ENCODE data around the gene MPO.

The MPO gene

DNA sequence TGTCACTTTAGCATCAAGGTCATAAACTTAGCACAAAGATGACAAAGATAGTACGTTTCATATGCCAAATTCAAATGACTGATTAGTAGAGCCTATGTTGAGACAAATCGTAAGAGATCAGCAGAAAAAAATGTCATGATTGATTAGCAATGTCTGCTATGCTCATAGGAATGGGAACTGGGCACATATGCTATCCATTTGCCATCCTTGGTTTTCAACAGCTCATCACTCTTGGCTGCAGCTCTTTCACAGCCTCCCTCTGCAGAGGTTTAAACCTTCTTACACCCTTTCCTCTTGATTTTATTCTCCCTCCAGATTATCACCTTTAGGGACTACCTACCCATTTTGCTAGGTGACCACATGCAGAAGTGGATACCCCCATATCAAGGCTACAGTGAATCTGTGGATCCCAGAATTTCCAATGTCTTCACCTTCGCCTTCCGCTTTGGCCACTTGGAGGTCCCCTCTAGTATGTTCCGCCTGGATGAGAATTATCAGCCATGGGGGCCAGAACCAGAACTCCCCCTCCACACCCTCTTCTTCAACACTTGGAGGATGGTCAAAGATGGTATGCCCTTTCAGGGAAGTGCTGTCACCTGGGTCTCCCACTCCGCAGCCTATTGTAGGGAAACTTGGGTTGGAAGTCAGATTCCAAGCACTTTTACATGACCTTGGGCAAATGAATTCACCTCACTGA lies 16.2 kb downstream of the MPO start:
- no peak for DNase-seq (ENCODE audit: low read depth in 3 of 3)

DNA sequence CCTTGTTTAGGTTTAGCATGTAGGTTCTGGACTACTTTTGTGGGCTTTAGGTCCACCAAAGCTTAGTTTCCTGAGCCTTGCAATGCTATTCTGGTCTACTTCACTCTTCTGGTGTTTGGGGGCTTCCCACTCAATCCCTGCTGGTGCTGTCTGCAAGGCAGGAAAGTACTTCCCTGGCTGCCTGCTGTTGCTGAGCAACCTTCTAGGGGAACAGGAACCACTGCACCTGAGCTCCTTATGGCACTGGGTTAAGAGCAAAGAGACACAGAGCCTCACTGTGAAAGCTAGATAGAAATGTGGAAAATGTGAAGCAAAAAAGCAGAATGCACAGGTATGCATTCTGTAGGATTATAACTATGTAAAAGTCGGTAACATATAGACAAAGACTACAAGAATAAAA lies 17.0 kb downstream of the MPO start:
- DNase-seq (ENCODE audit: low read depth in 3 of 3) = no peak

DNA sequence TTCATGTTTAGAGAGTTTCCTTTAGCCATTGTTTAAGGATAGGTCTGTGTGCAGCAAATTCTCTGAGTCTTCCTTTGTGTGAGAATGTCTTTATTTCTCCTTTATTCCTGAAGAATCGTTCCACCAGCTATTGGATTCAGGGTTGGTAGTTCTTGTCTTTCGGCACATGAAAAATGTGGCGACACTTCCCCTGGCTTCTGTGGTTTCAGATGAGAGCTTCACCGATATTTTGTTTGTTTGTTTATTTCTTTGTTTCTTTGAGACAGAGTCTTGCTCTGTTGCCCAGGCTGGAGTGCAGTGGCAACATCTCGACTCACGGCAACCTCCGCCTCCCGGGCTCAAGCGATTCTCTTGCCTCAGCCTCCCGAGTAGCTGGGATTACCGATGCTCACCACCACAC lies 18.6 kb downstream of the MPO start:
- no peak for DNase-seq (ENCODE audit: low read depth in 3 of 3)

DNA sequence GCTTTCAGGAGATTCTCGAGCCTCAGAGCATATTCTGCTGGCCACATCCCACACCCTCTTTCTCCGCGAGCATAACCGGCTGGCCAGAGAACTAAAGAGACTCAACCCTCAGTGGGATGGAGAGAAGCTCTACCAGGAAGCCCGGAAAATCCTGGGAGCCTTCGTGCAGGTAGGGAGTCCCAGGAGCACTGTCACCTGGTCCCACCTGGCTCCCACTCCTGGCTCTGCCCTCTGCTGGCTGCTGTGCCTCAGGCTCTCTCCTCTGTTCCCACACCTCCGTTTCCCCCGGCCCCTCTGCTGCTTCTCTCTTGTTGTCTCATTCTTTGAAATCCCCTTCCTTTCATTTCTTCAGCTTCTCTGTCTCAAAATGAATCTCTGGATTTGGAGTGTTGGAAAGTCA lies 25.9 kb downstream of the MPO start:
- DNase-seq (ENCODE audit: low read depth in 3 of 3) = no peak

DNA sequence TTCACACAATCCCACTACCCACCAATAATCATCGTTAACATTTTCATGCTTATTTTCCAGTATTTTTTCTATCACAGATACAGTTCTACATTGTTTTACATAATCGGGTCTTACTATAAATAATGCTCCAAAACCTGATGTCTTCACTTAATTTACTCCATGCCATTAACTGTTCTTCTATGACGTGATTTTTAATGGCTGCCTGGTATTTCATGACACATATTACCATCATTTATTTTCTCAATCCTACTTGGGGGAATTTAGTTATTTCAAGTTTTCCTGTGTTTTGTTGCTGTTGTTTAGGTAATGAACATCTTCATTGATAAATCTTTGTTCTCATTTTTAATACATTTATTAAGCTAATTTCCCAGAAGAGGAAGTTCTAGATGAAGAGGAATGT lies 27.7 kb downstream of the MPO start:
- DNase-seq (ENCODE audit: low read depth in 3 of 3) = no peak

DNA sequence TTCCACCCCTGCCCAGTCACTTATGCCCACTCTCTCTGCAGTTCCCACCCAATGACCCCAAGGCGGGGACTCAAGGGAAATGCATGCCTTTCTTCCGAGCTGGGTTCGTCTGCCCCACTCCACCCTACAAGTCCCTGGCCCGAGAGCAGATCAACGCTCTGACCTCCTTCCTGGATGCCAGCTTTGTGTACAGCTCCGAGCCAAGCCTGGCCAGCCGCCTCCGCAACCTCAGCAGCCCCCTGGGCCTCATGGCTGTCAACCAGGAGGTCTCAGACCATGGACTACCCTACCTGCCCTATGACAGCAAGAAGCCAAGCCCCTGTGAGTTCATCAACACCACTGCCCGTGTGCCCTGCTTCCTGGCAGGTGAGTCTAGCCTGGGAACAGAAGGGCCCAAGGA lies 28.6 kb downstream of the MPO start:
- DNase-seq (ENCODE audit: low read depth in 3 of 3) = no peak

GRCh38 chr17:58250344-58251011 lies 30.3 kb downstream of the MPO start:
- no peak for DNase-seq (ENCODE audit: low read depth in 3 of 3)

DNA sequence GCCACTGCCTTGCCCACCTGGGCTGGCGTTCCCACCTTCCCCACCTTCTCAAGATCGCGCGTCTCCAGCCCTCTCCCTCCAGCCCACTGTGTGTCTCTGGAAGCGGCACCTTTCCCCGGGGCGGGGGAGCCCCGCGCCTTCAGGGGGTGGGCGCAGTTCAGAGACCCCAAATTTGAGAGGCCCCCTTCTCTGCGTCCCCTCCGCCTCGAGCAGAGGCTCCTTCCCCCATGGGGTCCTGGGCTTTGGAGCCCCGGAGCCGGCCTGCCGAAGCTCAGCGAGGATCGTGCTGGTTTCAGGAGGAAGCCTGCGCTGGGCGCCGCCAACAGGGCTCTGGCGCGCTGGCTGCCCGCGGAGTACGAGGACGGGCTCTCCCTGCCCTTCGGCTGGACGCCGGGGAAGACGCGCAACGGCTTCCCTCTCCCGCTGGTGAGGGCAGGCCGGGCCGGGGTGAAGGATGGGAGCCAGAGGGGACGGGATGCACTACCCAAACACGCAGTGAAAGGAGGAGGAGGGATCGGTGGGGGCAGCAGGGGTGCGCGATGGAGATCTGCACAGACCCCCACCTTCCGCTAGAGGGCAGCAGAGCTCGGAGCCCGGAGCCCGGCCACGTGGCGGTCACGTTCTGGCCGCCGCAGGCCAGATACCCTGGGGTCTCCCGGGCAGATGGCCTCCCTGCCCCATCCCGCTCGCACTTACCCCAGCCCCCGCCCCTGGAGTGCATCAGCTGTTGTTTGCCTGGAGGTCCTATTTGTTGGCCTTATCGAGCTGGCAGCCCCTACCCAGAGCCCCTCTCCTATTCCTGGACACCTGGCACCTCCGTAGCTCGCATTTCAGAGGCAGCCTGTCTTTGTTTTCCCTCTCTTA lies 31.2 kb downstream of the MPO start:
- peak; percentile 62 to 71 (median 65) for DNase-seq (ENCODE audit: low read depth in 3 of 3)

- no peak for DNase-seq (ENCODE audit: low read depth in 3 of 3)
Observed at GRCh38 chr17:58248955-58249269, 31.8 kb downstream of the MPO start.

DNA sequence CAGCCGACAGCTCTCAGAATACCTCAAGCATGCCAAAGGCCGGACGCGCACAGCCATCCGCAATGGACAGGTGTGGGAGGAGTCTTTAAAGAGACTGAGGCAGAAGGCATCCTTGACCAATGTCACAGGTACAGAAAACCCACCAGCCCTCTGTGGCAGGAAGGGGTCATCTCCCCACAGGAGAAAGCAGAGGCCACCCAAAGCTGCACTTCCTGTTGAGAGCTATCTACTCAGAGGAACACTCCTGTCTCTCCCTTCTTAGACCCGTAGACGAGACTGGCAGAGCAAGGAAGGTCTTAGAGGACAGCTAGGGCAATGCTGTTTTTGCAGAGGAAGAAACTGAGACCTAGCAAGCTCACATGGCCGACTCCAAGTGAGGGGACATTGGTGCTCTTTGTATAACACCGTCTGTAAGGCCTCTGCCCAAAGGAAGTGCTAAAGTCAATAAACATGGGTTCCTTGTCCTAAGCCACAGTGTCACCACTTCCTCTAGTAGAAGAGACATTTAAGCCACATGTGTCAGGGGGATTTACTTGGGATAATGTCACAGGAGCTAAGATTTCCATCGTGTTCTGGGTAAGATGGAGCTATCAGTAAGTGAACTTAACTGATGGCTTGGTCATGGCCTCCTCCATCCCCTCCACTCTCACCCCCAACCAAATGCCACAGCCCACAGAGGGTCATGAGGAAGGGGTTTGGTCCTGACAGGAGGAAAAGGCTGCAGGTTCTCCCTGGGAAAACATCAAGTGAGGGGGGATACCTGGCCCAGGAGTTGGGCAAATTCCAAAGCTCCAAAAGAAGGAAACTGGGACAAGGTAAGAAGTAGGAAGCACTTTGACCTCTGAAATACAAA lies 33.0 kb downstream of the MPO start:
- DNase-seq (ENCODE audit: low read depth in 3 of 3) = no peak

DNA sequence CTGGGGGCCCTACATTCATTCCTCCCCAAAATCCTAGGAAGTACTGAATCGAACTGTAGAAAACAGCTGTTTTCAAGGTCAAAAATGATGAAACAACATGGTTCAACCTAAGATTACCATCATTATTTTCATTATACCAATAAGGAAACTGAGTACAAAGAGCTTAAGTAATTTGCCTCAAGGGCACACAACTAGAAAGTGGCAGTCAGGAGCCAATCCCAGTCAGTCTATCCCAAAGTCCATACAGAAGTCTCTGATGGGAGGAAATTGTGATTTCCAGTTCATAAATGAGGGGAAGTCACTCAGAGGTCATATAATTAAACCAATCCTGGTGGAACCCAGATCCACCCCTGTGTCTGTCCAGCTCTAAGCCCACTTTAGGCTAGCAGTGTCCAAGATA lies 34.0 kb downstream of the MPO start:
- DNase-seq (ENCODE audit: low read depth in 3 of 3) = no peak

GRCh38 chr17:58246104-58246740 lies 34.5 kb downstream of the MPO start:
- DNase-seq (ENCODE audit: low read depth in 3 of 3) = no peak

GRCh38 chr17:58245428-58246103 lies 35.2 kb downstream of the MPO start:
- no peak for DNase-seq (ENCODE audit: low read depth in 3 of 3)

DNA sequence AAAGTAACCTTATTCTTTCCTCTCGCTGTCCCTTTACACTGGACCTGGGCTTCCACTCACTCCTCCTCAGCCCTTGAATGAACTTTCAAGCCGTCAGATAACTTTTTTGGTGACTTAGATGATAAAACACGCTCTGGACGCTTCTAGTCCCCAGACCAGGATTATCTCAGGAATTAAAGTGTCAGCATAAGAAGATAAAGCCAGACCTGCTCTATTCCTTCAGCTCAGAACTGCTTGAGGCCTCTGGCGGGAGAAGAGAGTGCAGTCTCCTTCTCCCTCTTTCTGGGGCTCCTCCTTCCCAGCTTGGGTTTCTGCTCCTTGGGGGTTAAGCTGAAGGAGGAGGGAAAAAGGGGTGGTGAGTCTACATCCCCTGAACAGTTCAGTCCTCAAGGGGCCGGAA lies 35.8 kb downstream of the MPO start:
- no peak for DNase-seq (ENCODE audit: low read depth in 3 of 3)

DNA sequence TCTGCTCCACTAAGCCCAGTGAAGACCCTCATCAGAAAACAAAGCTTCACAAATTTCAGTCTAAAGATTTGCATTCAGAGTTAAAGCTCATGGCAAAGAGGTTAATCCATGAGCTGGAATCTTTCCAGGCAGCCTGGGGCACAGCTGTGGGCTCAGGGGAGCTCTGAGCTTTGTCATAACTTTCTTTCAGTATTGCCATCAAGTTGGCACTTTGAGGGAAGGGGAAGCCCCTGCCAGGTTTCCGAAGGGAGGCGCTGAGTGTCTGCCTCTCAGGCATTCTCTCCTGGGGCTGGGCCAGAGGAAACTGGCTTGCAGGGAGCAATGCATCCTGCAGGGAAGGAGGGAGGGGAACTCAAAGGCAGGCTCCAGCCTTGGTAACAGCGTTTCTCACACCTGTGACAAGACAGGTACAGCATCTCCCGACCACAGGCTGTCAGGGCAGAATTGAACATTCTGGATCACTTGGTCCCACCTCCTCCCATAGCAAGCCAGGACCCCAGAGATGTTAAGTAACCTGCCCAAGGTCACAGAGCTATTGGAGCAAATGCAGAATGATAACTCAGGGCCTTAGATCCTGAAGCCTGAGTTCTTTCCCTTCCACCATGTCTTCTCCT lies 38.5 kb downstream of the MPO start:
- no peak for DNase-seq (ENCODE audit: low read depth in 3 of 3)

DNA sequence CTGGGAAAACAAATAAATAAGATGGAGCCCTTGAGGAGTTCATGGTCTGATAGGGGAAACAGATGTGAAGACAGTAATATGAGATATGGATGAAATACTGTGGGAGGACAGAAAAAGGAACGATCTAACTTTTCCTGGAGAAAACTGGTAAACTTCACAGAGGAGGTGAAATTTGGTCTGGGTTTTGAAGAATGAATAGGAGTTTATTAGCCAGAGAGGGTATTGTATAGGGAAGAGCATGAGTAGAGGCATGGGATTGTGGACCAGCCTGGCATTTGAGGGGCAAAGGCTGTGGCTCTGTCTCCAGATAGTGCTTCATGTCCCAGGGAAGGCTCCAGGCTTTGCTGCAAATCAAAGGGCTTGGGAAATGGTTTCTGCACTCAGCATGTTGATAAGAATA lies 40.7 kb downstream of the MPO start:
- no peak for DNase-seq (ENCODE audit: low read depth in 3 of 3)

- DNase-seq (ENCODE audit: low read depth in 3 of 3) = no peak
Observed at GRCh38 chr17:58238147-58238634, 42.5 kb downstream of the MPO start, which contains the start of gene LPO. Gene LPO (plus strand): TSS chr17:58238584. CDS start chr17:58242980, 4,396 bp downstream.

DNA sequence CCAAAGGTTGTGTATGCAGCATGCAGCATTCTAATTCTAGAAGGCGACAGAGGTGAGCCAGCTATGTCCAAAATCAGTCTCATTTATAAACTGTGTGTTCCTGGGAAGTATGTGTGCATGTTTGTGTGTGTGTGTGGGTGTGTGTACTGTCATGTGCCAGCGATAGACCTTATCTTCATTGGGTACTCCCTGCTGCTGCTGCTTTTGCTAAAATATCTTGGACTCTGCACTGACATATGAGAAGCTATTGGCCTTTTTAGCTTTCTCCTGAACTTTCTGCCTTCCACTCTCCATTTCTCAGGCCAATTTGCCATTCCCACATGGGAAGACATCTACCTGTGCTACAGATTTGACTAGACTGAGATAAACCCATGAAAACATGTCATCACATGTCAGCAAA lies 44.3 kb downstream of the MPO start:
- DNase-seq (ENCODE audit: low read depth in 3 of 3) = no peak

DNA sequence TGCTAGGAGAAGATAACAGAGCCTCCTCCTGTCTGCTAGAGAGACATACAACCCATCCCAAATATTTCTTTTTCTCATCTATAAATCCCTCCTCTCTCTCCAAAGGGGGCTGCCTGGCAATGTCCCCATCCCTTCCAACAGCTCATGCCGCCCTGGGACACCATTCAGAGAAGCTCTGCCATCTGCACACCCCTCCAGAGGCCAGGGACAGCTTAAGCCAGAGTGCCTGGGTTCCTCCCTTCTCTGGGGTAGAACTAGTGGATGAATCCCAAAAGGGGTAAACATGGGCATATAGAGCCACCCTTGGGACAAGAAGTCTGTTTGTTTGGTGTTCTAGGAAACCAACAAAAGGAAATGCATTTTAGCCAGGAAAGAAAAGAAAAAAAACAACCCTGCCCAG lies 44.9 kb downstream of the MPO start:
- no peak for DNase-seq (ENCODE audit: low read depth in 3 of 3)

- no peak for DNase-seq (ENCODE audit: low read depth in 3 of 3)
Observed at GRCh38 chr17:58234512-58234911, 46.2 kb downstream of the MPO start.

Data from stimulated activated CD4-positive, alpha-beta T cell treated with anti-CD3 and anti-CD28 coated beads, TNF-alpha, amount 100 ng/mL, for 4 hours (primary cell).